22Rv1 (cell line): ENCODE results near the gene SETMAR.

Source experiments
- CTCF ChIP-seq: fragments of 450-650 bp; IDR thresholded peaks from 2 replicates; pipeline ENCODE4 v1.5.1; 2017; ENCODE audit warnings: mild to moderate bottlenecking
- ZFX ChIP-seq: fragments of 450-650 bp; IDR thresholded peaks from 2 replicates; pipeline ENCODE4 v1.6.1; 2017; ENCODE audit warnings: antibody characterized with exemption, borderline replicate concordance

GRCh38 chr3:4358273-4358672, 55.1 kb downstream of the SETMAR start:
- TF ChIP-seq CTCF (no peak), ZFX (no peak)
